Left lobe of liver (tissue), 2 donors: ENCODE data around the gene PREX1. TPM values are rescaled to one million over a fixed set of nuclear protein-coding genes. Genes with fewer than 3 reads are reported as not detected.

ENCODE experiments used
- ATAC-seq: fragments of 200-7000 bp; cut with Tn5 transposase; one replicate; pipeline ENCODE4 v1.9.1; 2020; ENCODE audit warnings: mild to moderate bottlenecking, moderate library complexity
- DNase-seq: peaks from one replicate; pipeline ENCODE4 v3.0.0-alpha.2; 2020; ENCODE audit warnings: low spot score
- total RNA-seq: library from RNA; stranded (reverse); gene quantifications from one replicate; pipeline ENCODE4 v1.2.1, GENCODE V29; 2021
- donor health status: DM: no; HTN: no; CAD: no; lungs with moderate emphysema.
- donor health status: DM: no; HTN: yes; CAD: no.

PREX1 gene
- total RNA-seq, 1 donor from 2014 or later, result 5.8 TPM

- DNase-seq, result no peak
- no peak for ATAC-seq
Measured at GRCh38 chr20:48738399-48739304, 89.1 kb downstream of the PREX1 start.

- DNase-seq (no peak), ATAC-seq (no peak)
Measured at GRCh38 chr20:48738094-48738398, 89.8 kb downstream of the PREX1 start.

- ATAC-seq, result no peak
Measured at GRCh38 chr20:48737434-48738093, 90.2 kb downstream of the PREX1 start.

GRCh38 chr20:48736636-48737035 lies 91.2 kb downstream of the PREX1 start:
- ATAC-seq, result no peak
- no peak for DNase-seq

More at GRCh38 chr20:48737434-48738093, 90.2 kb downstream of the PREX1 start:
- DNase-seq, result no peak

- no peak for DNase-seq
- ATAC-seq, result no peak
Measured at GRCh38 chr20:48736231-48736630, 91.6 kb downstream of the PREX1 start.

GRCh38 chr20:48735112-48735511 lies 92.7 kb downstream of the PREX1 start:
- ATAC-seq (no peak), DNase-seq (no peak)

- DNase-seq (no peak), ATAC-seq (no peak)
Measured at GRCh38 chr20:48734104-48734749, 93.6 kb downstream of the PREX1 start.

- no peak for ATAC-seq
- DNase-seq, result no peak
Measured at GRCh38 chr20:48733296-48733790, 94.5 kb downstream of the PREX1 start.

GRCh38 chr20:48732081-48732829 lies 95.5 kb downstream of the PREX1 start:
- no peak for ATAC-seq
- no peak for DNase-seq

- no peak for ATAC-seq
- DNase-seq, result no peak
Measured at GRCh38 chr20:48731536-48731935, 96.3 kb downstream of the PREX1 start.

- DNase-seq (no peak), ATAC-seq (no peak)
Measured at GRCh38 chr20:48730977-48731376, 96.8 kb downstream of the PREX1 start.

- ATAC-seq (no peak), DNase-seq (no peak)
Measured at GRCh38 chr20:48729538-48729937, 98.3 kb downstream of the PREX1 start.

- no peak for ATAC-seq
- DNase-seq, result no peak
Measured at GRCh38 chr20:48728042-48728825, 99.6 kb downstream of the PREX1 start.

GRCh38 chr20:48727226-48727625 lies 100.6 kb downstream of the PREX1 start:
- DNase-seq, result no peak
- no peak for ATAC-seq

- ATAC-seq (no peak), DNase-seq (no peak)
Measured at GRCh38 chr20:48725555-48725991, 102.2 kb downstream of the PREX1 start.

- no peak for DNase-seq
- no peak for ATAC-seq
Measured at GRCh38 chr20:48724891-48725554, 102.8 kb downstream of the PREX1 start.

GRCh38 chr20:48724382-48724781 lies 103.4 kb downstream of the PREX1 start:
- DNase-seq, result no peak
- no peak for ATAC-seq

GRCh38 chr20:48723308-48724264 lies 104.2 kb downstream of the PREX1 start:
- ATAC-seq (peak; percentile 31), DNase-seq (no peak)
